AG04450 (cell line): ENCODE data around the gene PSMD12. TPM values are rescaled to one million over a fixed set of nuclear protein-coding genes. Genes with fewer than 3 reads are reported as not detected.
"Not testable (repeated sequence)": the region's sequence is repeated elsewhere in the genome, so short reads cannot be mapped to it uniquely, and the experiment has no call there.

Source experiments
- CTCF ChIA-PET: fragments of 300-600, 350-600 bp; formaldehyde crosslinking; extraction: SDS; loops from one replicate; lab custom pipeline; 2022; ENCODE audit warnings: antibody characterized with exemption, inconsistent platforms; lab: Charles Lee
- POLR2A ChIA-PET: fragments of 350-600 bp; formaldehyde crosslinking; extraction: SDS; loops from one replicate; lab custom pipeline; 2021; ENCODE audit warnings: antibody characterized with exemption, inconsistent platforms; lab: Yijun Ruan, JAX
- DNase-seq: peaks from one replicate; pipeline ENCODE4 v3.0.0-alpha.2; 2011; ENCODE audit warnings: low read depth, low spot score
- H3K27ac ChIP-seq: one replicate; pipeline ENCODE4 v1.5.1; 2012; ENCODE audit warnings: low read depth, low read length, control low read depth
- H3K27me3 ChIP-seq: one replicate; pipeline ENCODE4 v1.6.0; 2012; ENCODE audit warnings: low read length; ENCODE audit not compliant: control insufficient read depth, insufficient read depth
- H3K4me3 ChIP-seq: 2 replicates; pipeline ENCODE4 v1.5.1; 2011; ENCODE audit warnings: mild to moderate bottlenecking, low read depth, low read length, control low read depth
- H3K9me3 ChIP-seq: 2 replicates; pipeline ENCODE4 v1.5.1; 2012; ENCODE audit warnings: low read length; ENCODE audit not compliant: control insufficient read depth, insufficient read depth
- CTCF ChIP-seq: IDR thresholded peaks from 2 replicates; pipeline ENCODE4 v1.5.1; 2011; ENCODE audit warnings: low read depth, low read length, control low read depth, inconsistent platforms
- polyA plus RNA-seq: library from polyadenylated mRNA; depleted of rRNA; stranded (reverse); fragments of >200 nt; gene quantifications from 2 replicates; pipeline ENCODE4 v1.2.3, GENCODE V29; 2011

PSMD12 gene
- polyA plus RNA-seq, 1 experiment, result 42.1 TPM

- no peak for TF ChIP-seq CTCF
- Histone ChIP-seq H3K27ac (no peak overlapping the region), H3K4me3 (no peak overlapping the region), H3K27me3 (no peaks in the 10 kb centered on the region), H3K9me3 (no peaks in the 10 kb centered on the region)
- no peak for DNase-seq
- ChIA-PET CTCF (interaction anchor here (0.7 kb wide), 1 partner anchor 20 kb away, joined by 3 read pairs; no protein-coding TSS in a partner anchor), POLR2A (no interaction called here)
Measured at GRCh38 chr17:67315865-67316264, 50.5 kb downstream of the PSMD12 start.

GRCh38 chr17:67312265-67312664, 54.1 kb downstream of the PSMD12 start:
- Histone ChIP-seq H3K27ac (no peak overlapping the region), H3K9me3 (no peaks in the 10 kb centered on the region), H3K4me3 (no peak overlapping the region), H3K27me3 (no peaks in the 10 kb centered on the region)
- DNase-seq, result no peak
- TF ChIP-seq CTCF, result no peak
- CTCF ChIA-PET, result interaction anchor here (1.4 kb wide), 1 partner anchor 39 kb away, joined by 3 read pairs; no protein-coding TSS in a partner anchor
- POLR2A ChIA-PET, result no interaction called here

GRCh38 chr17:67311575-67311974, 54.8 kb downstream of the PSMD12 start:
- no peak overlapping the region for H3K27ac ChIP-seq
- CTCF ChIA-PET, result interaction anchor here (1.4 kb wide), 1 partner anchor 39 kb away, joined by 3 read pairs; no protein-coding TSS in a partner anchor
- POLR2A ChIA-PET, result no interaction called here
- H3K9me3 ChIP-seq, result no peaks in the 10 kb centered on the region
- no peak overlapping the region for H3K4me3 ChIP-seq
- no peak for TF ChIP-seq CTCF
- no peaks in the 10 kb centered on the region for H3K27me3 ChIP-seq
- DNase-seq, result no peak

GRCh38 chr17:67310406-67310805, 56.0 kb downstream of the PSMD12 start:
- no peaks in the 10 kb centered on the region for H3K9me3 ChIP-seq
- DNase-seq, result no peak
- no peaks in the 10 kb centered on the region for H3K27me3 ChIP-seq
- no peak for TF ChIP-seq CTCF
- ChIA-PET POLR2A (no interaction called here), CTCF (interaction anchor here (0.6 kb wide), 1 partner anchor 109 kb away, joined by 3 read pairs; no protein-coding TSS in a partner anchor)
- no peak overlapping the region for H3K4me3 ChIP-seq
- no peak overlapping the region for H3K27ac ChIP-seq

GRCh38 chr17:67305446-67306235, 60.7 kb downstream of the PSMD12 start:
- CTCF ChIA-PET, result interaction anchor here (0.6 kb wide), 1 partner anchor 476 kb away, joined by 4 read pairs; no protein-coding TSS in a partner anchor
- POLR2A ChIA-PET, H3K4me3 ChIP-seq, DNase-seq, H3K27ac ChIP-seq, H3K27me3 ChIP-seq, H3K9me3 ChIP-seq: not testable (repeated sequence)
